ENCODE results near the gene NUP188. TPM values are rescaled to one million over a fixed set of nuclear protein-coding genes. Genes with fewer than 3 reads are reported as not detected.

The NUP188 gene
- total and polyA plus RNA-seq, 2 donors (not counting 1 experiment from before 2014, with no cell fraction given), result 42.8 to 83.6 TPM

DNA sequence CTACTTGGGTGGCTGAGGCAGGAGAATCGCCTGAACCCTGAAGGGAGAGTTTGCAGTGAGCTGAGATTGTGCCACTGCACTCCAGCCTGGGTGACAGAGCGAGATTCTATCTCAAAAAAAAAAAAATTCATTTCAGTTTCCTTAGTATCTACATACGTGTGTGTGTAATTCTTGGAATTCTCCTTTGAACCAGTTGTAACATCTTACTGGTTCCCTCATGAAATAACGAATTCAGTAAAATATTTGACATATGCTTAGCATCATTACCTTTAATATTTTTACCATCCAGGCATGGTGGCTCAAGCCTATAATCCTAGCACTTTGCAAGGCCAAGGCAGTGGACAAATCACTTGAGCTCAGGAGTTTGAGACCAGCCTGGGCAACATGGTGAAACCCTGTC lies 17.9 kb upstream of the NUP188 start:
- intact Hi-C loops (cut with micrococcal nuclease), result loop anchor here (2.0 to 5.0 kb wide), 2 partner anchors 47 to 281 kb away; partner anchors contain the start of genes KYAT1 and LRRC8A
- Mint-ChIP-seq H3K4me1 (peaks cover 6% of the 10 kb centered on the region), H3K4me3 (no peak overlapping the region), H3K27ac (no peak overlapping the region), H3K27me3 (no peaks in the 10 kb centered on the region), H3K9me3 (ENCODE audit: insufficient read depth) (no peaks in the 10 kb centered on the region)
- TF ChIP-seq EZH2 (IDR thresholded peaks at IDR 0.05; ENCODE audit: borderline replicate concordance, insufficient read depth, low read depth, low read length, poor library complexity, severe bottlenecking), result no peak
- ATAC-seq (ENCODE audit: low read depth), result no peak
- ChIA-PET CTCF (interaction anchor here (0.6 to 10.7 kb wide), 5 partner anchors 48 to 281 kb away, joined by 3 to 203 read pairs (median 10); partner anchors contain the start of genes KYAT1, LRRC8A and ZDHHC12), POLR2A (no interaction called here)
- no peak overlapping the region for H3K27ac ChIP-seq (ENCODE audit: low read length in 2 of 2)
- 94% methylated on average over 2 of the region's 4 CpGs for WGBS (ENCODE audit: insufficient coverage)
- H3K4me2 ChIP-seq (replicated peaks; ENCODE audit: low read depth, low read length, poor library complexity, severe bottlenecking), result no peak overlapping the region
- H3K4me1 ChIP-seq (ENCODE audit: control insufficient read depth in 2 of 2, insufficient read depth in 2 of 2, low read length in 2 of 2), result peaks cover 0 to 4% of the 10 kb centered on the region in 2 donors
- H4K20me1 ChIP-seq (ENCODE audit: control insufficient read depth, insufficient read depth, low read length, poor library complexity, severe bottlenecking), result no peaks in the 10 kb centered on the region
- DNase-seq, result no peak
- H3K4me3 ChIP-seq (ENCODE audit: control extremely low read depth in 1 of 5, extremely low read depth in 1 of 5, insufficient read depth in 1 of 5, low read depth in 2 of 5, low read length in 4 of 5), result no peak overlapping the region
- no peak overlapping the region for H2AFZ ChIP-seq (ENCODE audit: insufficient read depth, low read depth, low read length, poor library complexity, severe bottlenecking)
- H3K36me3 ChIP-seq (replicated peaks in 1 of 2; ENCODE audit: control extremely low read depth in 1 of 2, control insufficient read depth in 1 of 2, extremely low read depth in 1 of 2, insufficient read depth in 2 of 2, low read length in 1 of 2), result no peaks in the 10 kb centered on the region
- H3K79me2 ChIP-seq (ENCODE audit: control insufficient read depth, insufficient read depth, low read length), result no peaks in the 10 kb centered on the region
- H3K9ac ChIP-seq (ENCODE audit: low read length), result no peak overlapping the region
- H3K27me3 ChIP-seq (replicated peaks in 1 of 4; ENCODE audit: control extremely low read depth in 1 of 4, control insufficient read depth in 3 of 4, insufficient read depth in 4 of 4, low read length in 3 of 4), result no peaks in the 10 kb centered on the region
- no peaks in the 10 kb centered on the region for H3K9me3 ChIP-seq (ENCODE audit: control extremely low read depth in 1 of 3, control insufficient read depth in 2 of 3, insufficient read depth in 1 of 3, low read length in 2 of 3)

DNA sequence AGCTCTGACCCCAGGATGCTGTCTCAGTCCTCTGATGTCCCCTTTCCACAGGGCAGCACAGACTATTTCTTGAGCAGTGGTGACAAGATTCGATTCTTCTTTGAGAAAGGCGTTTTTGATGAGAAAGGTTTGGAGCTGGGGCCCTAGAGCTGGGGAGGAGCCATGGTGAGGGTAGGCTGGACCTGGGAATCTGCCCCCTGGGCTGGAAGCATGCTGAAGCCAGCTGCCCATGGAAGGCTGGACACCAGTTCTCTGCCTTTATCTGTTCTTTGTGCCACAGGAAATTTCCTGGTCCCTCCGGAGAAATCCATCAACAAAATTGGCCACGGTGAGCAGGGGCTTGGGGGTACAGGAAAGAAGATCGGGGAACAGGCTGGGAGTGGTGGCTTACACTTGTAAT lies 13.8 kb upstream of the NUP188 start:
- ChIA-PET POLR2A (no interaction called here), CTCF (no interaction called here)
- WGBS (ENCODE audit: insufficient coverage), result 40% methylated on average over 2 of the region's 5 CpGs
- Histone ChIP-seq H4K20me1 (ENCODE audit: control insufficient read depth, insufficient read depth, low read length, poor library complexity, severe bottlenecking) (no peaks in the 10 kb centered on the region), H3K9me3 (ENCODE audit: control extremely low read depth in 1 of 3, control insufficient read depth in 2 of 3, insufficient read depth in 1 of 3, low read length in 2 of 3) (no peaks in the 10 kb centered on the region), H3K4me3 (ENCODE audit: control extremely low read depth in 1 of 5, extremely low read depth in 1 of 5, insufficient read depth in 1 of 5, low read depth in 2 of 5, low read length in 4 of 5) (no peak overlapping the region), H3K4me2 (replicated peaks; ENCODE audit: low read depth, low read length, poor library complexity, severe bottlenecking) (no peak overlapping the region), H3K79me2 (ENCODE audit: control insufficient read depth, insufficient read depth, low read length) (no peaks in the 10 kb centered on the region), H3K36me3 (replicated peaks in 1 of 2; ENCODE audit: control extremely low read depth in 1 of 2, control insufficient read depth in 1 of 2, extremely low read depth in 1 of 2, insufficient read depth in 2 of 2, low read length in 1 of 2) (no peaks in the 10 kb centered on the region), H2AFZ (ENCODE audit: insufficient read depth, low read depth, low read length, poor library complexity, severe bottlenecking) (no peak overlapping the region), H3K9ac (ENCODE audit: low read length) (no peak overlapping the region), H3K4me1 (ENCODE audit: control insufficient read depth in 2 of 2, insufficient read depth in 2 of 2, low read length in 2 of 2) (no peaks in the 10 kb centered on the region), H3K27me3 (replicated peaks in 1 of 4; ENCODE audit: control extremely low read depth in 1 of 4, control insufficient read depth in 3 of 4, insufficient read depth in 4 of 4, low read length in 3 of 4) (no peaks in the 10 kb centered on the region), H3K27ac (ENCODE audit: low read length in 2 of 2) (no peak overlapping the region)
- Mint-ChIP-seq H3K27ac (no peak overlapping the region), H3K4me3 (no peak overlapping the region), H3K9me3 (ENCODE audit: insufficient read depth) (no peaks in the 10 kb centered on the region), H3K4me1 (no peaks in the 10 kb centered on the region), H3K27me3 (no peaks in the 10 kb centered on the region)
- TF ChIP-seq EZH2 (IDR thresholded peaks at IDR 0.05; ENCODE audit: borderline replicate concordance, insufficient read depth, low read depth, low read length, poor library complexity, severe bottlenecking), result no peak
- TF ChIP-seq, protein P1, sequence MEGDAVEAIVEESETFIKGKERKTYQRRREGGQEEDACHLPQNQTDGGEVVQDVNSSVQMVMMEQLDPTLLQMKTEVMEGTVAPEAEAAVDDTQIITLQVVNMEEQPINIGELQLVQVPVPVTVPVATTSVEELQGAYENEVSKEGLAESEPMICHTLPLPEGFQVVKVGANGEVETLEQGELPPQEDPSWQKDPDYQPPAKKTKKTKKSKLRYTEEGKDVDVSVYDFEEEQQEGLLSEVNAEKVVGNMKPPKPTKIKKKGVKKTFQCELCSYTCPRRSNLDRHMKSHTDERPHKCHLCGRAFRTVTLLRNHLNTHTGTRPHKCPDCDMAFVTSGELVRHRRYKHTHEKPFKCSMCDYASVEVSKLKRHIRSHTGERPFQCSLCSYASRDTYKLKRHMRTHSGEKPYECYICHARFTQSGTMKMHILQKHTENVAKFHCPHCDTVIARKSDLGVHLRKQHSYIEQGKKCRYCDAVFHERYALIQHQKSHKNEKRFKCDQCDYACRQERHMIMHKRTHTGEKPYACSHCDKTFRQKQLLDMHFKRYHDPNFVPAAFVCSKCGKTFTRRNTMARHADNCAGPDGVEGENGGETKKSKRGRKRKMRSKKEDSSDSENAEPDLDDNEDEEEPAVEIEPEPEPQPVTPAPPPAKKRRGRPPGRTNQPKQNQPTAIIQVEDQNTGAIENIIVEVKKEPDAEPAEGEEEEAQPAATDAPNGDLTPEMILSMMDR (IDR thresholded peaks at IDR 0.05), result no peak
- intact Hi-C loops (cut with micrococcal nuclease), result no loop called here
- ATAC-seq (ENCODE audit: low read depth), result no peak
- no peak for DNase-seq

Measured in B cell (primary cell).